GM10847 (cell line): ENCODE measurements around the gene SNX19.

Experiments used
- POLR2A ChIP-seq: IDR thresholded peaks from 2 replicates; pipeline ENCODE4 v1.6.1; 2011; ENCODE audit not compliant: insufficient read length; ENCODE audit errors: extremely low read depth

Gene SNX19

DNA sequence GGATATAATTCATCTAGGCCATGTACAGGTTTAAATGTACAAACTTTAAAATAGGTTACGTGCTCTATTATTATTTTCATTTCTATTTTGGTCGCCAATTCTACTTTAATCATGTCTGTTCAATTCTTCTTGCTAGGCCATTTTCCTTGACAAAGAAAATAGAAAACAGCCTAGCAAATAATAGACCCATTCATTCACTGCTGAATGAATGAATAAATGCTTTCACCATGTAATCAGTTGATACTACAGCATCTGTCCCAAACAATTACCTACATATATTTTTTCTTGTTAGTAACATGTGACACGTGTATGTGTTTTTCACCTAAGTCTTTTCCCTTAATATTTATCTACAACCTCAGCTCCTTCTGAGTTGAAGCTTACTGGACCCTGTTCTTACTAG lies 27.5 kb downstream of the SNX19 start:
- no peak for TF ChIP-seq POLR2A

GRCh38 chr11:130886704-130887103 lies 29.6 kb downstream of the SNX19 start:
- TF ChIP-seq POLR2A, result no peak

GRCh38 chr11:130882138-130882551 lies 34.1 kb downstream of the SNX19 start:
- TF ChIP-seq POLR2A, result no peak

GRCh38 chr11:130881475-130882137 lies 34.7 kb downstream of the SNX19 start:
- TF ChIP-seq POLR2A, result no peak

GRCh38 chr11:130879836-130880235 lies 36.4 kb downstream of the SNX19 start:
- no peak for TF ChIP-seq POLR2A

DNA sequence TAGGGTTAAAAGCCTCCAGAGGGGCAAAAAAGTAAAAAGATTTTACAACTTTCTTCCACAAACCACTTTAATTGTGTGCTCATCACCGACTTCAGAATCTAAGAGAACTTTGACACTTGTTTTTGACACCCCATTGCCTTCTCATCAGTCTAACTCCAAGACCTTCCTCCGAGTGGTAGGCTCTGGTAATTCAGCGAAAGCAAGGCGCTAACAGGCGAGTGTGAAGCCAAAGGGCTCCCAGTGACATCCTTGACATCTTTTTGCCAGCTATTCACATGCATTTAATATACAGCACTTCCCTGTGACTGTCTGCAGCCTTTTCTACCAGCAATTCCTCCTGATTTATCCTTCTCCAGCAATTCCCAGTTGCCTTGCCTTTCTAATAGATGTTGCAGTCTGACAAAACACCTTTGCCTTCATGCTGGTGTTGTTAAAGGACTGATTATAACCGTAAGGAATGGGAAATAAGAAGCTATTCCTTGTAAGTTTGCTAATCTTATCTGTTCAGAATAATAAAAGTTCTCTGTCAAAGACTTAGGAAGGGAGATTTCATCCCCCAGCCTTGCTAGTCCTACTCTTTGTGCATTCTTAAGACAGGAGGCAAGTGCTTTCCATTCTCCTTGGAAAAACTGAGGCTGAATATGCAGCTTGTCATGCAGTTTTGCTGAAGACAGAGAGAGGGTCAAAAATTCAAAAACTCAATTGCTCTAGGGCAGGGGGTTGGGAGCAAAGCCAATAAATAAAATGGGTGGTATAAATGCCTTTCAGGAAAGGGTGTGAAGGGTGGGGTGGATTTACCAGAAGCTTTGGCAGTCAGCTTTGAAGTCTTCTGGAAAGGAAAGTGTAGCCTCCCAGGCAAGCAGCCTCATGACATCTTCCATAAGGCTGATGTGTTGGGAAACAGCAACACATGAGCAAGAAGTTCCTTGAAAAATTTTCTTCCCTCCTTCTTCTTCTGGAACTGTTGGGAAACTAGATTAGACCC lies 39.1 kb downstream of the SNX19 start:
- no peak for TF ChIP-seq POLR2A

DNA sequence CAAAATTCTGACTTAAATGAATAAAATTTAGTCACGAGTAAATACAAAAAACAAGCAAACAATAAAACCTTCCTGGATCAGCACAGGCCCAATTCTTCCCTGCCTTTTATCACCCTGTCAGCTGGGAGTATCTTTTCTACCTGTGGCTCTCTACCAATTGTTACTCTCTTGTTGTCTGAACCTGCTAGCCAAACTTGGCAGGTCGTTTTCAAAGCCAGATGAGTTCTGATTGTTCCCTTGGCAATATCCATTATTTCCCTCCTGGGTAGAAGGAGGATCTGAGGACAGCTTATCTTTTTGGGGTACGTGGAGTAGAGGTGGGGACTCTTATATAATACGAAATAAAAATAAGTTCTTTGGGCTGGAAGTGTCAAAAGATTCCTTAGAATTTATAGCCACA lies 40.2 kb downstream of the SNX19 start:
- no peak for TF ChIP-seq POLR2A

DNA sequence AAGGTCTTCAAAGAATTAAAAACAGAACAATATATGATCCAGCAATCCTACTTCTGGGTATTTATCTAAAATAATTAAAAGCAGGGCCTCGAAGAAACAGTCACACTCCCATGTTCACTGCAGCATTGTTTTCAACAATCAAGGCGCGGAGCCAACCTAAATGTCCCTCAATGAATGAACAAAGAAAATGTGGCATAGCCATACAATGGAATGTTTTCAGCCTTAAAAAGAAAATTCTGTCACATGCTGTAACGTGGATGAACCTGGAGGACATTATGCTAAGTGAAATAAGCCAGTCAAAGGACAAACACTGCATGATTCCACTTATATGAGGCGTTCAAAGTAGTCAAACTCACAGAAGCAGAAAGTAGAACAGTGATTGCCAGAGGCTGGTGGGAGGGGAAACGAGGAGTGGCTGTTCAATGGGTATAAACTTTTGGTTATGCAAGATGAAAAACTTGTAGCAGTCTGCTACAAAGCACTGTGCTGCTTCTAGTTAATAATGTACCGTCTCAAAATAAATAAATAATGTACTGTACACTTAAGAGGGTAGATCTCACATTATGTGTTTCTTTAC lies 41.2 kb downstream of the SNX19 start:
- no peak for TF ChIP-seq POLR2A

- TF ChIP-seq POLR2A, result no peak
These were observed 41.9 kb downstream of the SNX19 start for GRCh38 chr11:130874396-130874795.

DNA sequence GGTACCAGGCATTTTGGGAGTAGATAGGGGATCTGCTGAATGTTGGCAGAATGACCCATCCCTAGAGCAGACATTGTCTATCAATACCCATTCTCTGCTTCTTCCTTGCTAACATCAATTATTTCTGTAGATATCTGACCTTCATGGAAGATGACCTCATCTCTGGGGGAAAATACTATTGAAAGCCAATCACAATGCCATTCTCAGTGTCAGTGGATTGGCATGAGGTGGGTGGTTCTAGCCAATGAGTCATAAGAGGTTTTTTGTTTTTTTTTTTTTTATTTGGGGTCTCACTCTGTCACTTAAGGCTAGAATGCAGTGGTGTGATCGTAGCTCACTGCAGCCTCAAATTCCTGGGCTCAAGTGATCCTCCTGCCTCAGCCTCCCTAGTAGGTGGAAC lies 42.5 kb downstream of the SNX19 start:
- no peak for TF ChIP-seq POLR2A

DNA sequence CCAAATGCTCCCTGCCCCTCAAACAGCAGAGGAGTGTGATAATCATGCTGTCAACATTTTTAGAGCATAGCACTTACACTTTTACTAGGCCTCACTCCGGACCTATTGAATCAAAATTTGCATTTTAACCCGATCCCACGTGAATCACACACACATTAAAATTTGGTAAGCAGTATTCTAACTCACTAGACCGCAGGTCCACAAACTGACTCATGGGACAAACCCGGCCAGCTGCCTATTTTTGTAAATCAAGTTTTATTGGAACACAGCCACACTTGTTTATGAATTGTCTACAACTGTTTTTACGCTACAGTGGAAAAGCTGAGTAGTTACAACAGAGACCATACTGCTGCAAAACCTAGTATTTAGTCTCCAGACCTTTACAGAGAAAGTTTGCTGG lies 43.3 kb downstream of the SNX19 start:
- no peak for TF ChIP-seq POLR2A

GRCh38 chr11:130872513-130872912 lies 43.8 kb downstream of the SNX19 start:
- no peak for TF ChIP-seq POLR2A

DNA sequence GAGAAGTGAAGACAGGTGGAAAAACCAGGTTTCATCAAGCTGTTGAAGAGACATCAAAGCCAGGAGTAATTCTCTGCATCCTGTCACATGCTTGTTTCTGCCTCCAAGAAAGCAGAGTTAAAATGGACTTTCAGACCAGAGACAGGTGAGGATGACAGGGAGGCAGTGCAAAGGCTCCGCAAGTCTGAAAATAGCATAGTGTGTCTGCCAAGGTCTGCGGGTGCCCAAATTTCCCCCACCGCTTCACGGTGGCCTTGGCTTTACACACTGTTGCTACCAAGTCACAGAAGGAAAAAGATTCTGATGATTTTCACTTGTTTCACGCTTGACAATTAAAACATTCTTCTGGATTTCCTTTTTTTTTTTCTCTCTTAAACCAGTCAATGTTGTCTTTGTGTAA lies 44.2 kb downstream of the SNX19 start:
- no peak for TF ChIP-seq POLR2A

DNA sequence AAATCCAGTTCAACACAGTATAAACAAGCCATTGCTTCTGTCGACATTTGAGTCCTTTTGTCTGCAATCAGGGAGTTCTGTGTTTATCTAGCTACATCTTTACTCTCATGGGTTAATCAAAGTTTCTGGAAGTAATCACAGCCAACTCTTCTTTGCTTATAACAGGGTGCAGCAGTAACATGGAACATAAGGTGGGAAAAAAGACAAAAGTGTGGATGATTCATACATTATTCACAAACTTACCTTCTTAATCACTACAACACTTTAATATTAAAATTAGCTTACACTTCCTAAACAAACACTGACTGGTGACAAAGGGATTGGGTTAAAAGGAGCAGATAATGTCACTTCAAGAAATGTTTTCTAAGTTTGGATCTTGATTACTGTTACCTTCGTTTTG lies 44.7 kb downstream of the SNX19 start:
- TF ChIP-seq POLR2A, result no peak

- TF ChIP-seq POLR2A, result no peak
These were observed 47.4 kb downstream of the SNX19 start for GRCh38 chr11:130868721-130869390.
